ENCODE measurements around the gene SLC6A6.

GRCh38 chr3:14502472-14502871, 100.1 kb downstream of the SLC6A6 start:
- TF ChIP-seq CTCF (IDR thresholded peaks at IDR 0.05 in 8 of 11, conservative IDR thresholded peaks at IDR 0.05 in 3 of 11): no peak
- TF ChIP-seq POLR2A (IDR thresholded peaks at IDR 0.05): no peak
- no peak for TF ChIP-seq POLR2AphosphoS5 (IDR thresholded peaks at IDR 0.05)

All from spleen (tissue), 7 donors.